HG03060 (cell line): ENCODE data around the gene PGA5.
"Not testable (repeated sequence)": the region's sequence is repeated elsewhere in the genome, so short reads cannot be mapped to it uniquely, and the experiment has no call there.

Experiments
- ATAC-seq: cut with Tn5 transposase; IDR thresholded peaks from one replicate; pipeline ENCODE4 v1.9.1; 2021; ENCODE audit warnings: low read depth, moderate number of reproducible peaks; ENCODE audit not compliant: unreplicated experiment

The PGA5 gene

DNA sequence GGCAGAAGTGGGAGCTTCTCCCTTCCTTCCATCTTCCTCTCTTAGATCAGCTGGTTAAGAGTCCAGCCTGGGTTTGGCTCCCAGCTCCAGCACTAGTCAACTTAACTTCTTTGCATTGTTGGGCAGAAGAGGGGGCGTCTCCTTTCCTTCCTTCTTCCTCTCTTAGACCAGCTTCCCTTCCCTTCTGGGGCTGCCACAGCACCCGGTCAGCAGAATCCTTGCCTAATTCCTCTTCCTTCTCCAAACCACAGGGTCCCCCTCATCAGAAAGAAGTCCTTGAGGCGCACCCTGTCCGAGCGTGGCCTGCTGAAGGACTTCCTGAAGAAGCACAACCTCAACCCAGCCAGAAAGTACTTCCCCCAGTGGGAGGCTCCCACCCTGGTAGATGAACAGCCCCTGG lies 18.3 kb upstream of the PGA5 start:
- ATAC-seq, result not testable (repeated sequence)

DNA sequence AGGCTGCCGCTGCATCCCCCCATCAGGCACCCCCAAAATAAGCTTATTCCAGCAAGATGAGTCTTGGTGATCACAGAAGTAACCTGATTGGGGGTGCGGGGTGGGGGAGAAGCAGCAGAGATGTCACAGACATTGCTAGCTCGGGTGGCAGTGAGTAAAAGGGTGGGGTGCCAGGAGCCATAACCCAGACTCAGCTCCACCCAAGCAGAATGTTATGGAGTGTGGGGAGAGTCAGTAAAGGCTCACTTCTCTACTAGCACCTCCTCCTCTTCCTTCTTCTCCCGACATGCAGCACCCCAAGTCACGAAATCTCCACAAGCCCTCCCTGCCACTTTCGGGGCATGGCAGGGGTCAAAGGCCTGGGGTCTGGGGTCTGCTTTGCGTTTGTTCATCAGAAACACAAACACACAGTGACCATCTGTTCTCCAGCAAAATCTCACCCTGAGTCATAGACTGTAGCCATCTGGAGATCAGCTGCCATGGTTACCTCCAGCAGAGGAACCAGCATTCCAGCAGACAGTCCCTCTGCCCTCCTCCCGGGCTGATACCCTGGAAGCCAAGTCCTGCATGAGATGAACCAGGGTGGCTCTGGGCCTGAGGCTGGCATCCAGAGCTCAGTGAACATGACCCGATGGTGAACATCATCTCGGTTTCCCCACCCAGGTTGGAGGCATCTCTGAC lies 14.4 kb upstream of the PGA5 start:
- ATAC-seq, result not testable (repeated sequence)

DNA sequence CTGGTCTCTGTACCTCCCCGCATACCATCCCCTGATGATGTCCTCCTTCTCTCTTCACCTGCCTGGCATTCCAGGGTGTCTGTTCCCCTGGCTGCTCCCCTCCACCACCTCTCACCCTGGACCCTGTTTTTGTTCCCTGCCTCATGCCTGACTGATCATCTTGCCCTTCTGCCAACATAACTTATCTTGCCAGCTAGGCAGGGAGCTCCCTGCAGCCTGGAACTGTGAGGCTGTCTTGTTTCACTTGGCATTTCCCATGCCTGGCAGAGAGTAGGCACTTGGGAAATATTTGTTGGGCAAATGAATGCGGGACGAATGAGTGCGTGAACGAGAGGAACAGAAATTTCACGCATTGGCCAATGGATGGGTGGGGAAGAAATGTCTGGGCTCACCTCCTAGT lies 11.5 kb upstream of the PGA5 start:
- not testable (repeated sequence) for ATAC-seq

DNA sequence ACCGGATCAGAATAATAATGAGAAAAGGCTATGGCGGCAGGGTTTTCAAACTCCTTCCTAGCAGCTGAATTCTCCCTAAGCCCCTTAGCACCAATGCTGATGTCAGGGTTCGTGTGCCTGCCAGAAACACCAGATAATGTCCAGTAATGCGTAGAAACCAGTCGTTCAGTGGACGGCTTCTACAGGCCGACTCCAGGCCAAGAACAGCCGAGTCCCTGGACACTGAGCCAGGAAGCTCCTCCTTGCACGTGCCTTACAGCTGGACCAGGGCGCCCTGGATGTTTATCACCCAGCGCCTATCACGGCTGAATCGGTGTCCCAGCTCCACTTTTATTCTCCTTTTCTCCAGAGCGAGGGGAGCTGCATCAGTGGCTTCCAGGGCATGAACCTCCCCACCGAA lies 9.9 kb upstream of the PGA5 start:
- ATAC-seq, result not testable (repeated sequence)

DNA sequence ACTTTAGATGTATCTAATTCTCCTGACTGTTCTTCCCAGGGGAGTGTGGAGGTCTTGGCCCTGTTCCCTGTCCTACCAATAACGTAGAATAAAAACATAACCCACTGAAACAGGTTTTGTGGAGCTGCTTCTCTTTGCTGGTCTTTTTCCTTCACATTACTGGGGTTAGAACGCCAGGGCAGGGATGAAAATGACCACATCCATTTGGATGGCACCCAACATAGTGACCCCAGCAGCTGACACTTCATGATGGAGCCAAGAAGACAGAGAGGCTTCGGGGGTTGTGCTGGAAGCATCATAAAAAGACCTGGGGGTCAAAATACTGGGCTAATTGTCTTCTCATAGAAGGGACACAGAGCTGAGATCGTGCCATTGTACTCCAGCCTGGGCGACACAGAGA lies 9.4 kb upstream of the PGA5 start:
- ATAC-seq, result not testable (repeated sequence)

DNA sequence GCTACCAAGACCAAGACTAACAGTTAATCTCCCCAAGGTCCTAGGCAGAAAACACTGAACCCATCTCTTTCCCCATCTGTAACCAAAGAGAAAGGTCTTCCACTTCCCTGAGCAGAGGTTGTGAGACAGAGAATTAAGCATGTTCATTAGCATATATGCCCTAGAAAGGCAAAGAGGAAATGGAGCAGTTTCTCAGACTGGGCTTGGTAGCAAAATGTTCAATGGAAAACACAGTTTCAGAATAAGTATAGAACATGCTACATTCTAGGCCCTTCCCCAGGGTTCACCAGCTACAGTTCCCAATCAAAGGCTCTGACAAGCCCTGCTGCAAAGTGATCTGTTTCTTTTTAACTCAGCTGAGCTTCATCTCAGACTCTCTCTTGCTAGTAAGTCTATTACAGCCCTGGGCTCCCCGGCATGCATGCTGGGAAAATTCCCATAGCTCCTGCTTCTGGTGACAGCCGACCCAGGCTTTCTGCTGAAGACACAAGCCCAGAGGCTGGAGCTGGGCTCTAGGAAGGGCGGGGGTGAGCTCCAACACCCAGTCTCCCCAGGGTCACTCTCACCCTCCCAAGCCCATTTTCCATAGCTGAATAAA lies 8.3 kb upstream of the PGA5 start:
- not testable (repeated sequence) for ATAC-seq

DNA sequence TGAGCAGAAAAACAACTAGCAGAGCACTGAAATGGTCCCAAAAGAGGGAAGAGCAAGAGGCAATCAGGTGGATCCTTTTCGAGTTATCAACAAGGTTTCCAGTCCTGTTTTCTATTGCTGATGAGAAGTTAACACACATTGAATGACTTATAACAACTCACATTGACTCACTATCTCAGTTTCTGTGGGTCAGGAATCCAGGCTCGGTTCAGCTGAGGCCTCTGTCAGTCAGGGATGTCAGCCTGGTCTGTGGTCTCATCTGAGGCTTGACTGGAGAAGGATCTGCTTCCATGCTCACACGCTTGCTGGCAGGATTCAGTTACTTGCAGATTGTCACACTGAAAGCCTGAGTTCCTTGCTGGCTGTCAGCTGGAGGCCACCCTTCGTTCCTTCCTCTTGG lies 3.8 kb upstream of the PGA5 start:
- ATAC-seq, result not testable (repeated sequence)

DNA sequence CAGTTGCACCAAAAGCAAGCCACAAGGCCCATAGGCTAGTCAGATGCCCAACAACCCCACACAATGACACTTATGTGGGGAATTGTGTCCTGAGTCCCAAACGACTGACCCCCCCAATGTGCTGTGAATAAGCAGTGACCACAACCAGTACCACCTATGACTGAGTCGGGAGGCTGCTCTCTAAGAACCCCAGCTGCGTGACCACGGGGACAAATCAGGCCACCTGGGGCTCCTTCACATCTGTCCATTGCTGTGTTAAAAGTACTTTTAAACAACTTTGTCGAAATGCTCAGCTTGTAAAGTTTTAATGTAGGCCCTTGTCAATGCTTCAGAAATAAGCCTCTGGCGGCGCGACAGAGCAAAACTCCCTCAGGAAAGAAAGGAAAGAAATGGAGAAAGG lies 687 bp upstream of the PGA5 start:
- not testable (repeated sequence) for ATAC-seq

DNA sequence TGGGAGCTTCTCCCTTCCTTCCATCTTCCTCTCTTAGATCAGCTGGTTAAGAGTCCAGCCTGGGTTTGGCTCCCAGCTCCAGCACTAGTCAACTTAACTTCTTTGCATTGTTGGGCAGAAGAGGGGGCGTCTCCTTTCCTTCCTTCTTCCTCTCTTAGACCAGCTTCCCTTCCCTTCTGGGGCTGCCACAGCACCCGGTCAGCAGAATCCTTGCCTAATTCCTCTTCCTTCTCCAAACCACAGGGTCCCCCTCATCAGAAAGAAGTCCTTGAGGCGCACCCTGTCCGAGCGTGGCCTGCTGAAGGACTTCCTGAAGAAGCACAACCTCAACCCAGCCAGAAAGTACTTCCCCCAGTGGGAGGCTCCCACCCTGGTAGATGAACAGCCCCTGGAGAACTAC lies 551 bp downstream of the PGA5 start:
- ATAC-seq, result not testable (repeated sequence)

DNA sequence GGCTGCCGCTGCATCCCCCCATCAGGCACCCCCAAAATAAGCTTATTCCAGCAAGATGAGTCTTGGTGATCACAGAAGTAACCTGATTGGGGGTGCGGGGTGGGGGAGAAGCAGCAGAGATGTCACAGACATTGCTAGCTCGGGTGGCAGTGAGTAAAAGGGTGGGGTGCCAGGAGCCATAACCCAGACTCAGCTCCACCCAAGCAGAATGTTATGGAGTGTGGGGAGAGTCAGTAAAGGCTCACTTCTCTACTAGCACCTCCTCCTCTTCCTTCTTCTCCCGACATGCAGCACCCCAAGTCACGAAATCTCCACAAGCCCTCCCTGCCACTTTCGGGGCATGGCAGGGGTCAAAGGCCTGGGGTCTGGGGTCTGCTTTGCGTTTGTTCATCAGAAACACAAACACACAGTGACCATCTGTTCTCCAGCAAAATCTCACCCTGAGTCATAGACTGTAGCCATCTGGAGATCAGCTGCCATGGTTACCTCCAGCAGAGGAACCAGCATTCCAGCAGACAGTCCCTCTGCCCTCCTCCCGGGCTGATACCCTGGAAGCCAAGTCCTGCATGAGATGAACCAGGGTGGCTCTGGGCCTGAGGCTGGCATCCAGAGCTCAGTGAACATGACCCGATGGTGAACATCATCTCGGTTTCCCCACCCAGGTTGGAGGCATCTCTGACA lies 4.4 kb downstream of the PGA5 start:
- ATAC-seq, result not testable (repeated sequence)

DNA sequence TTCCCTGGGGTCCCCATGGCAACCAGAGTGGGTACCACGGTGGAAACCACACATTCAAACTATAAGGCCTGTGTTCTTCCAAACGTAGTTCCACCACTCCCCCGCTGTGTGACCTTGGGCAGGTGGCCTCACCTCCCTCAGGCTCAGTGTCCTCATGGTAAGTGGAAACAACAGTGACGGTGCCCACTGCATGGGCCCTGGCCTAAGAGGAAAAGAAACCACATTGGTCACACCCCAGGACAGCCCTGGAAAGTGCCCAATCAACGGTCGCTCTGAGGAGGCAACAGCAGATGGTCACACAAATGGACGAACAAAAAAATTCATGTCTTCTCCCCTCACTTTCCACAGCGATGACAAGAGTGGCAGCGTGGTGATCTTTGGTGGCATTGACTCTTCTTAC lies 7.1 kb downstream of the PGA5 start:
- not testable (repeated sequence) for ATAC-seq

DNA sequence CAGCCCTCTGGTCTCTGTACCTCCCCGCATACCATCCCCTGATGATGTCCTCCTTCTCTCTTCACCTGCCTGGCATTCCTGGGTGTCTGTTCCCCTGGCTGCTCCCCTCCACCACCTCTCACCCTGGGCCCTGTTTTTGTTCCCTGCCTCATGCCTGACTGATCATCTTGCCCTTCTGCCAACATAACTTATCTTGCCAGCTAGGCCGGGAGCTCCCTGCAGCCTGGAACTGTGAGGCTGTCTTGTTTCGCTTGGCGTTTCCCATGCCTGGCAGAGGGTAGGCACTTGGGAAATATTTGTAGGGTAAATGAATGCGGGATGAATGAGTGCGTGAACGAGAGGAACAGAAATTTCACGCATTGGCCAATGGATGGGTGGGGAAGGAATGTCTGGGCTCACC lies 8.2 kb downstream of the PGA5 start:
- ATAC-seq, result not testable (repeated sequence)

DNA sequence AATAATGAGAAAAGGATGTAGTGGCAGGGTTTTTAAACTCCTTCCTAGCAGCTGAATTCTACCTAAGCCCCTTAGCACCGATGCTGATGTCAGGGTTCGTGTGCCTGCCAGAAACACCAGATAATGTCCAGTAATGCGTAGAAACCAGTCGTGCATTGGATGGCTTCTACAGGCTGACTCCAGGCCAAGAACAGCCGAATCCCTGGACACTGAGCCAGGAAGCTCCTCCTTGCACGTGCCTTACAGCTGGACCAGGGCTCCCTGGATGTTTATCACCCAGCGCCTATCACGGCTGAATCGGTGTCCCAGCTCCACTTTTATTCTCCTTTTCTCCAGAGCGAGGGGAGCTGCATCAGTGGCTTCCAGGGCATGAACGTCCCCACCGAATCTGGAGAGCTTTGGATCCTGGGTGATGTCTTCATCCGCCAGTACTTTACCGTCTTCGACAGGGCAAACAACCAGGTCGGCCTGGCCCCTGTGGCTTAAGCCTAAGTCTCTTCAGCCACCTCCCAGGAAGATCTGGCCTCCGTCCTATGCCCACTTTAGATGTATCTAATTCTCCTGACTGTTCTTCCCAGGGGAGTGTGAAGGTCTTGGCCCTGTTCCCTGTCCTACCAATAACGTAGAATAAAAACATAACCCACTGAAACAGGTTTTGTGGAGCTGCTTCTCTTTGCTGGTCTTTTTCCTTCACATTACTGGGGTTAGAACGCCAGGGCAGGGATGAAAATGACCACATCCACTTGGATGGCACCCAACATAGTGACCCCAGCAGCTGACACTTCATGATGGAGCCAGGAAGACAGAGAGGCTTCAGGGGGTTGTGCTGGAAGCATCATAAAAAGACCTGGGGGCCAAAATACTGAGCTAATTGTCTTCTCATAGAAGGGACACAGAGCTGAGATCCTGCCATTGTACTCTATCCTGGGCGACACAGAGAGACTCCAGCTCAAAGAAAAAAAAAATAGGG lies 10.1 kb downstream of the PGA5 start:
- ATAC-seq, result not testable (repeated sequence)

DNA sequence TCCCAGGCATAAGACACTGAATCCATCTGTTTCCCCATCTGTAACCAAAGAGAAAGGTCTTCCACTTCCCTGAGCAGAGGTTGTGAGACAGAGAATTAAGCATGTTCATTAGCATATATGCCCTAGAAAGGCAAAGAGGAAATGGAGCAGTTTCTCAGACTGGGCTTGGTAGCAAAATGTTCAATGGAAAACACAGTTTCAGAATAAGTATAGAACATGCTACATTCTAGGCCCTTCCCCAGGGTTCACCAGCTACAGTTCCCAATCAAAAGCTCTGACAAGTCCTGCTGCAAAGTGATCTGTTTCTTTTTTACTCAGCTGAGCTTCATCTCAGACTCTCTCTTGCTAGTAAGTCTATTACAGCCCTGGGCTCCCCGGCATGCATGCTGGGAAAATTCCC lies 11.4 kb downstream of the PGA5 start:
- ATAC-seq, result not testable (repeated sequence)

DNA sequence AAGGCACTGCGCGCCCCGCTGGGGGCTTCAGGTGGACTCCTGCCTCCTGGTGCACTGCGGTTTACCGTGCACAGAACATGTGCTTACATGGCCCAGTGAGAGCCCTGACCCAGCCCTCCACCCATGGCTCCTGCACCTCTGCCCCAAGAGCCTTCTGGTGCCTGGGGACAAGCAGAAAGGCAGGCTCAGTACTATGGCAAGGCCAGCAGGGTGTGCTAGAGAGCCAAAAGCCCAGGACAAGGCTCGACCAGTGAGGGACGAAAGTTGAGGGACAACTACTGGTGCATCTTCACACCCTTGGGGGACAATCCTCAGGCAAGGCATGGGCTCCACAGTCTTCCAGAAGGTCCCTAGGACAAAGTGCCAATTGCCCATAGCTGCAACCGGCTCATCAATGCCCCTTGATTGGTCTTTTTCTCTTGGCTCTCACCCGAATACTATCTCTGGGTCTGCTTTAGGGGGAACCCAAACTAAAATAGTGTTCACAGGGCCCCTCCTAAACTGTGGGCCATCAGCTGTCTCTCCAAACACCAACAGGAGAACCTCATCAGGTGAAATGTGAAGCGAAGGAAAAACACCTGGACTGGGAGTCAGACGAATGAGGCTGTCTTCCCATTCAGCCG lies 13.5 kb downstream of the PGA5 start:
- no peak for ATAC-seq

DNA sequence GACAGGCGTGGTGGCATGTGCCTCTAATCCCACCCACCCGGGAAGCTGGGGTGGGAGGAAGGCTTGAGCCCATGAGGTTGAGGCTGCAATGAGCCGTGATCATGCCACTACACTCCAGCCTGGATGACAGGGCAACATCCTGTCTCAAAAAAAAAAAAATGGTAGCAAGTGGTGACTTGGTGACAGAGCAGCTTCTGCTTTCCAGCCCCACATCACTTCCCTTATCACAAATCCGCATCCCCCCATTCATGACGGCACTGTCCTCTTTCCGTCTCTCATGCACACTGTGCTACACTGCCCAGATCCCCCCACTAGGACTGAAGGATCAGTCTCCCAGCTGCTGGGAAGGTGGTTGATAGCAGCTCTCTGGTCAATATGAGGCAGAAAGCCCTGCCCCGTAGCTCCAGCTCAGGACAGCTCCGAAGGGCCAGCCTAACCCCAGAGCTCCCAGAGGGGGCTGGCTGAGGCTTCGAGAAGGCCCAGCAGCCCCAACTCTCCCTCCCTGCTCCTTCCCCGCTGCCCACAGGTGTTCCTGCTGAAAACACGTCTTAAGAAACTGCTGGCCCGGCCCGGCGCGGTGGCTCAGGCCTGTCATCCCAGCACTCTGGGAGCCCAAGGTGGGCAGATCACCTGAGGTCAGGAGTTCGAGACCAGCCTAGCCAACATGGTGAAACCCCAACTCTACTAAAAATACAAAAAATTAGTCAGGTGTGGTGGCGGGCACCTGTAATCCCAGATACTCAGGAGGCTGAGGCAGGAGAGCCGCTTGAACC lies 15.9 kb downstream of the PGA5 start:
- no peak for ATAC-seq

DNA sequence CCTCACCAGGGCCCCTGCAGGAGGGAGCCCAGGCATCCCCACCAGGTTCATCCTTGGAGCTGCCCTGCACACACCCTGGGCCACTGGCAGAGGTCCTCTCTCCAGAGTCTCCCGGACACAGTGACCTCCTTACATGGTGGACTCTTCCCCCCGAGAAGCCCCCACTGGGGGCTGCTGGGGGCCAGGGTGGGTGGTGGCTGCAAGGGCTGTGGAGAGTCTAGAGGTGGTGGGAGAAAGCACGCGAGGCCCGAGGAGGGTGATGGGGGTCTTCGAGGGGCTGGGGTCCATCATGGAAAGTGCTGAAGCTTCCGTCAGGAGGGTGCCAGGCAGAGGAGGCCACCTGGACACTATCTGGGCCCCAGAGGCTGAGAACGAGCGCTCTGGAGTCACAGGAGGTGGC lies 17.6 kb downstream of the PGA5 start:
- ATAC-seq, result no peak

DNA sequence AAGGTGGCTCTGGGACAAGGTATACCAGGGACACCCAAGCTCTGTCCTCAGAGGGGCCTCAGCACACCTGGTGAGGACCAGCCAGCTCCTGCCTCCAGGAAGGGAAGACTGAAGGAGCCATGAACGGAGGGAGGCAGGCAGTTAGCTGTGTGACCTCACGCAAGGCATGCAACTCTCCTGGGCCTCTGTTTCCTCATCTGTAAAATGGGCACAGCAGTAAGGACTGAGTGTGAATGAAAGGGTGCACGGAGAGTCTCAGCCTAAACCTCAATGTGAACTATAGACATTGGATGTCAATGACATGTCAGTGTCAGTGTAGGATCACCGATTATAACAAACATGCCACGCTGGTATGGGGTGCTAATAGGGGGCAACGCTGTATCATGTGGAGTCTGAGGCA lies 18.4 kb downstream of the PGA5 start:
- ATAC-seq, result no peak

DNA sequence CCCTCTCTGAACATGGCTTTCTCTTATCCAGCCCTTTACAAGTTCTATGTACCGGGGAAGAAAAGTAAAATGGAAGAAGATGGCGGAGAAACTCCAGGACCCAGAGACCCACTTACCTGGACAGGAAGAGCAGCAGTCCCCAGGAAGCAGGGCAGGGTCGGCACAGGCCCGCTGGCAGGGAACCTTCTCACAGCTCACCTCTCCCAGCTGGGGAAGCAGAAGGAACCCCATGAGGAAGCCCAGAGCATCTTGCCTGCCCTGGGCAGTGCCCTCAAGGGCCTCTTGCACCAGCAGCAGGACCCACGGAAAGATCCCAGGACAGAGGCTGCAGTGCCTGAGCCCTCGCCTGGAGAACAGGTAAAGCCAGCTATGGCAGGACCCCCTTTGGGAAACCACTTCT lies 23.4 kb downstream of the PGA5 start:
- ATAC-seq, result no peak

DNA sequence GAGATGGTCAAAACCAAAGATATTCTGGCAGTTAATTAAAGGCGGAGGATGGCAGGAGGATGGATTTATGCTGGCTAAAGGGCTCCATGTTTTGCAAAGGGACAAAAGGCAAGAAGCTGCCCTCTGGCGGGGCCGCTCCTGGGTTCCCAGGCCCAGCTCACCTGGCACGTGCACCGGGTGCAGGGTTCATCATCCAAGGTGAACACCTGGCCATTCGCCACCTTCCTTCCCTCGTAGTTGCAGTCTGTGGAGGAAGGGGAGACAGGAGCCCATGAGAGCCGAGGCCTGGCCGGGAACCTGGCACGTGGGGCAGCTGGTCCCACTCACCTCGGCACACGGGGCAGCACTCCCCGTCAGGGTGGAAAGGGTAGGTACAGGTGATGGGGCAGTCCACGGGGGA lies 23.8 kb downstream of the PGA5 start:
- ATAC-seq, result no peak
